DOHH2 (cell line): ENCODE results near the gene GABRG3.

Experiments
- H3F3A ChIP-seq: fragments of 200-600 bp; sonication (generic), shearing (Covaris generic); 2 replicates; pipeline ENCODE4 v1.6.0; 2016; ENCODE audit warnings: antibody characterized with exemption, mild to moderate bottlenecking; ENCODE audit not compliant: control insufficient read depth, insufficient read depth
- H3K27ac ChIP-seq: fragments of 200-600 bp; sonication (generic); 2 replicates; pipeline ENCODE4 v1.5.1; 2014; ENCODE audit warnings: low read depth, mild to moderate bottlenecking, low read length, moderate library complexity
- H3K27me3 ChIP-seq: fragments of 200-600 bp; sonication (generic); 2 replicates; pipeline ENCODE4 v1.6.1; 2014; ENCODE audit warnings: mild to moderate bottlenecking, low read length, mixed read lengths; ENCODE audit not compliant: control insufficient read depth
- H3K36me3 ChIP-seq: fragments of 200-600 bp; sonication (generic); 2 replicates; pipeline ENCODE4 v1.6.1; 2014; ENCODE audit warnings: mild to moderate bottlenecking, low read length, moderate library complexity, mixed read lengths; ENCODE audit not compliant: control insufficient read depth
- H3K4me1 ChIP-seq: fragments of 200-600 bp; sonication (generic); 2 replicates; pipeline ENCODE4 v1.6.1; 2014; ENCODE audit warnings: mild to moderate bottlenecking, low read length, mixed read lengths; ENCODE audit not compliant: control insufficient read depth
- H3K4me2 ChIP-seq: fragments of 200-600 bp; sonication (generic); 2 replicates; pipeline ENCODE4 v1.6.0; 2014; ENCODE audit warnings: mild to moderate bottlenecking, low read length, moderate library complexity
- H3K4me3 ChIP-seq: fragments of 200-600 bp; sonication (generic); 2 replicates; pipeline ENCODE4 v1.5.1; 2014; ENCODE audit warnings: mild to moderate bottlenecking, low read length, mixed read lengths
- H3K79me2 ChIP-seq: fragments of 200-600 bp; sonication (generic); 2 replicates; pipeline ENCODE4 v1.6.1; 2014; ENCODE audit warnings: mild to moderate bottlenecking, low read length, mixed read lengths; ENCODE audit not compliant: control insufficient read depth
- H3K9me2 ChIP-seq: fragments of 200-600 bp; sonication (generic); replicated peaks from 2 replicates; pipeline ENCODE4 v1.6.1; 2014; ENCODE audit warnings: mild to moderate bottlenecking, low read length, mixed read lengths; ENCODE audit not compliant: control insufficient read depth
- H3K9me3 ChIP-seq: fragments of 200-600 bp; sonication (generic); 2 replicates; pipeline ENCODE4 v1.6.1; 2014; ENCODE audit warnings: antibody characterized with exemption, low read length, mixed read lengths; ENCODE audit not compliant: control insufficient read depth, insufficient read depth
- H4K20me1 ChIP-seq: fragments of 200-600 bp; sonication (generic); 2 replicates; pipeline ENCODE4 v1.6.0; 2014; ENCODE audit warnings: low read depth, mild to moderate bottlenecking, antibody characterized with exemption, low read length, moderate library complexity; ENCODE audit not compliant: control insufficient read depth, insufficient read depth
- EZH2phosphoT487 ChIP-seq: fragments of 200-600 bp; sonication (generic); IDR thresholded peaks from 2 replicates; pipeline ENCODE4 v1.6.1; 2017; ENCODE audit warnings: borderline replicate concordance, mild to moderate bottlenecking, antibody characterized with exemption, low read length, moderate library complexity, mixed read lengths
- TF ChIP-seq, protein P1 (sequence below): fragments of 200-600 bp; sonication (generic); IDR thresholded peaks from one replicate; pipeline ENCODE4 v1.5.1; 2014; ENCODE audit warnings: antibody characterized with exemption, mild to moderate bottlenecking, low read depth, low read length; ENCODE audit not compliant: poor library complexity, severe bottlenecking

The GABRG3 gene

DNA sequence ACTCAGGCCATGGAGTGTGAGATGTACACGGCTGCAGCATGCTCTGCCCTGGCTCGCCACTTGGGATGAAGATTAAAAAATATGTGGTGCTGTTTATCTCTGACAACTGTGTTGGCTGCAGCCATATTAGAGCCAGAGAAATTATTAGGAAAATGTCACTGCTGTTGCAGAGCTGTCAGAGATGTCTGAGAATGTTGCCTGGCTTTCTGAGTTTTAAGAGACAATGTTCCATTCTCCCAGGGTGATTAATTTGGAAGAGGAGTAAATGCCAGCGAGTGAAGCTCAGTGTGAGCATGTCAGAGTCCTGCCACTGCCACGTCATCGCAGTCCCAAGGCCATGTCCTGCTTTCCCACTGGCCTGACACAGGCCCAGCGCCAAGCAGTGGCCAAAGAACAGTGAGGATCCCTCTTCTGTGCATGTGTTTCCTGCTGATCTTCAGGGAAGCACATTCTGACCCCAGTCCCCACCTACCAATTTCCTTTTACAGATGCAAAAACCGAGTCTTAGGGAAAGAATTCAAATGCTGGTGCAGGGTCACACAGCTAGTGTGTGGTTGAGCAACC lies 370.9 kb downstream of the GABRG3 start:
- Histone ChIP-seq H3K4me1 (no peaks in the 10 kb centered on the region), H3K9me2 (no peaks in the 10 kb centered on the region), H3K36me3 (no peaks in the 10 kb centered on the region), H3K4me2 (no peak overlapping the region), H3K27ac (no peak overlapping the region), H4K20me1 (no peaks in the 10 kb centered on the region), H3K27me3 (no peaks in the 10 kb centered on the region), H3K9me3 (peaks cover 11% of the 10 kb centered on the region; the same call in 1 of the 2 replicates), H3K79me2 (no peaks in the 10 kb centered on the region), H3F3A (no peaks in the 10 kb centered on the region), H3K4me3 (no peak overlapping the region)
- TF ChIP-seq, protein P1, sequence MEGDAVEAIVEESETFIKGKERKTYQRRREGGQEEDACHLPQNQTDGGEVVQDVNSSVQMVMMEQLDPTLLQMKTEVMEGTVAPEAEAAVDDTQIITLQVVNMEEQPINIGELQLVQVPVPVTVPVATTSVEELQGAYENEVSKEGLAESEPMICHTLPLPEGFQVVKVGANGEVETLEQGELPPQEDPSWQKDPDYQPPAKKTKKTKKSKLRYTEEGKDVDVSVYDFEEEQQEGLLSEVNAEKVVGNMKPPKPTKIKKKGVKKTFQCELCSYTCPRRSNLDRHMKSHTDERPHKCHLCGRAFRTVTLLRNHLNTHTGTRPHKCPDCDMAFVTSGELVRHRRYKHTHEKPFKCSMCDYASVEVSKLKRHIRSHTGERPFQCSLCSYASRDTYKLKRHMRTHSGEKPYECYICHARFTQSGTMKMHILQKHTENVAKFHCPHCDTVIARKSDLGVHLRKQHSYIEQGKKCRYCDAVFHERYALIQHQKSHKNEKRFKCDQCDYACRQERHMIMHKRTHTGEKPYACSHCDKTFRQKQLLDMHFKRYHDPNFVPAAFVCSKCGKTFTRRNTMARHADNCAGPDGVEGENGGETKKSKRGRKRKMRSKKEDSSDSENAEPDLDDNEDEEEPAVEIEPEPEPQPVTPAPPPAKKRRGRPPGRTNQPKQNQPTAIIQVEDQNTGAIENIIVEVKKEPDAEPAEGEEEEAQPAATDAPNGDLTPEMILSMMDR = no peak
- no peak for TF ChIP-seq EZH2phosphoT487

DNA sequence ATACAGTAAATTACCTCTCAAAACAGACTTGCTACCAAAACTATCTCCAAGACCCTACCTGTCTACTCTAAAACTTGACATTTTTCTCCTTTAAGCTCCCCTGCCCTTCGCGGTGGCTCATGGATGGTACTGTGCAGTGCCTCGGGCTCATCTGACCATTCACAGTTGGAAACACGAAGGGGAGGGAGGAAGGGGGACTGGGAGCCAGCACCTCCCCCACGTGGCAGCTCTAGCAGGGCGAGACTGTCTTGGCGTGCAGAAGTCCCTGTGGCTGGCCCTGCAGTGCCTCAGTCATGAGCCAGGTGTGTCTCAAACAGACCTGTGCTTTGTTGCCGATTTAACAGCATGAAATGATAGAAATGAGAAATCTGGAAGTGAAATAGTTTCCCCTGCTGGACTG lies 372.0 kb downstream of the GABRG3 start:
- Histone ChIP-seq H3K9me2 (no peaks in the 10 kb centered on the region), H3K27me3 (no peaks in the 10 kb centered on the region), H3F3A (no peaks in the 10 kb centered on the region), H3K36me3 (no peaks in the 10 kb centered on the region), H3K4me2 (no peak overlapping the region), H4K20me1 (no peaks in the 10 kb centered on the region), H3K4me3 (no peak overlapping the region), H3K79me2 (no peaks in the 10 kb centered on the region), H3K27ac (no peak overlapping the region), H3K4me1 (no peaks in the 10 kb centered on the region), H3K9me3 (peaks cover 6% of the 10 kb centered on the region; the same call in 1 of the 2 replicates)
- TF ChIP-seq EZH2phosphoT487 = no peak
- TF ChIP-seq, protein P1 = no peak

GRCh38 chr15:27352136-27352535 lies 381.2 kb downstream of the GABRG3 start:
- Histone ChIP-seq H3K79me2 (no peaks in the 10 kb centered on the region), H4K20me1 (no peaks in the 10 kb centered on the region), H3K36me3 (no peaks in the 10 kb centered on the region), H3K4me1 (no peaks in the 10 kb centered on the region), H3K27ac (no peak overlapping the region), H3K9me3 (peaks cover 36% of the 10 kb centered on the region; the same call in 1 of the 2 replicates), H3K4me3 (no peak overlapping the region), H3K27me3 (no peaks in the 10 kb centered on the region), H3K9me2 (no peaks in the 10 kb centered on the region), H3F3A (no peaks in the 10 kb centered on the region), H3K4me2 (no peak overlapping the region)
- no peak for TF ChIP-seq EZH2phosphoT487
- TF ChIP-seq, protein P1 = no peak

GRCh38 chr15:27353856-27354255 lies 382.9 kb downstream of the GABRG3 start:
- Histone ChIP-seq H3K27me3 (no peaks in the 10 kb centered on the region), H3K9me3 (peaks cover 36% of the 10 kb centered on the region; the same call in 1 of the 2 replicates), H3K79me2 (no peaks in the 10 kb centered on the region), H3K36me3 (no peaks in the 10 kb centered on the region), H3K27ac (no peak overlapping the region), H3K4me2 (no peak overlapping the region), H4K20me1 (no peaks in the 10 kb centered on the region), H3F3A (no peaks in the 10 kb centered on the region), H3K9me2 (no peaks in the 10 kb centered on the region), H3K4me1 (no peaks in the 10 kb centered on the region), H3K4me3 (no peak overlapping the region)
- no peak for TF ChIP-seq EZH2phosphoT487
- TF ChIP-seq, protein P1 = no peak
